ENCODE results near the gene MAST3.

GRCh38 chr19:18149596-18149975 is 52.0 kb downstream of the MAST3 start:
- TF ChIP-seq, protein P1, sequence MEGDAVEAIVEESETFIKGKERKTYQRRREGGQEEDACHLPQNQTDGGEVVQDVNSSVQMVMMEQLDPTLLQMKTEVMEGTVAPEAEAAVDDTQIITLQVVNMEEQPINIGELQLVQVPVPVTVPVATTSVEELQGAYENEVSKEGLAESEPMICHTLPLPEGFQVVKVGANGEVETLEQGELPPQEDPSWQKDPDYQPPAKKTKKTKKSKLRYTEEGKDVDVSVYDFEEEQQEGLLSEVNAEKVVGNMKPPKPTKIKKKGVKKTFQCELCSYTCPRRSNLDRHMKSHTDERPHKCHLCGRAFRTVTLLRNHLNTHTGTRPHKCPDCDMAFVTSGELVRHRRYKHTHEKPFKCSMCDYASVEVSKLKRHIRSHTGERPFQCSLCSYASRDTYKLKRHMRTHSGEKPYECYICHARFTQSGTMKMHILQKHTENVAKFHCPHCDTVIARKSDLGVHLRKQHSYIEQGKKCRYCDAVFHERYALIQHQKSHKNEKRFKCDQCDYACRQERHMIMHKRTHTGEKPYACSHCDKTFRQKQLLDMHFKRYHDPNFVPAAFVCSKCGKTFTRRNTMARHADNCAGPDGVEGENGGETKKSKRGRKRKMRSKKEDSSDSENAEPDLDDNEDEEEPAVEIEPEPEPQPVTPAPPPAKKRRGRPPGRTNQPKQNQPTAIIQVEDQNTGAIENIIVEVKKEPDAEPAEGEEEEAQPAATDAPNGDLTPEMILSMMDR (IDR thresholded peaks at IDR 0.05; ENCODE audit: poor library complexity, severe bottlenecking), result no peak
- TF ChIP-seq EP300 (conservative IDR thresholded peaks at IDR 0.05; ENCODE audit: poor library complexity, severe bottlenecking) (no peak), POLR2AphosphoS5 (IDR thresholded peaks at IDR 0.05) (no peak)
